ENCODE measurements around the gene NR1H2.

Gene NR1H2

GRCh38 chr19:50401605-50402450 is 25.6 kb downstream of the NR1H2 start:
- no peak for DNase-seq (ENCODE audit: low read depth in 2 of 2, low spot score in 1 of 2)

- no peak for DNase-seq (ENCODE audit: low read depth in 2 of 2, low spot score in 1 of 2)
Measured at GRCh38 chr19:50402544-50403301, 26.5 kb downstream of the NR1H2 start.

- no peak for DNase-seq (ENCODE audit: low read depth in 2 of 2, low spot score in 1 of 2)
Measured at GRCh38 chr19:50406156-50406820, 30.0 kb downstream of the NR1H2 start.

GRCh38 chr19:50406829-50407228 is 30.6 kb downstream of the NR1H2 start:
- DNase-seq (ENCODE audit: low read depth in 2 of 2, low spot score in 1 of 2) = no peak

- DNase-seq (ENCODE audit: low read depth in 2 of 2, low spot score in 1 of 2) = no peak
Measured at GRCh38 chr19:50409347-50409746, 33.1 kb downstream of the NR1H2 start.

GRCh38 chr19:50410109-50410508 is 33.9 kb downstream of the NR1H2 start:
- DNase-seq (ENCODE audit: low read depth in 2 of 2, low spot score in 1 of 2) = no peak

- DNase-seq (ENCODE audit: low read depth in 2 of 2, low spot score in 1 of 2) = no peak
Measured at GRCh38 chr19:50412419-50412818, 36.2 kb downstream of the NR1H2 start.

GRCh38 chr19:50413096-50413495 is 36.8 kb downstream of the NR1H2 start:
- DNase-seq (ENCODE audit: low read depth in 2 of 2, low spot score in 1 of 2) = no peak

GRCh38 chr19:50413531-50413930 is 37.3 kb downstream of the NR1H2 start:
- DNase-seq (ENCODE audit: low read depth in 2 of 2, low spot score in 1 of 2) = no peak

- DNase-seq (ENCODE audit: low read depth in 2 of 2, low spot score in 1 of 2) = peak; percentile 47 to 61
Measured at GRCh38 chr19:50414864-50415660, 38.8 kb downstream of the NR1H2 start.

- peak in 1 of 2 donors; percentile 14 for DNase-seq (ENCODE audit: low read depth in 2 of 2, low spot score in 1 of 2)
Measured at GRCh38 chr19:50415661-50416033, 39.4 kb downstream of the NR1H2 start.

- no peak for DNase-seq (ENCODE audit: low read depth in 2 of 2, low spot score in 1 of 2)
Measured at GRCh38 chr19:50416034-50416977, 40.0 kb downstream of the NR1H2 start.

GRCh38 chr19:50417111-50418081 is 41.1 kb downstream of the NR1H2 start:
- no peak for DNase-seq (ENCODE audit: low read depth in 2 of 2, low spot score in 1 of 2)

GRCh38 chr19:50418176-50419021 is 42.1 kb downstream of the NR1H2 start, which contains the start of gene SPIB:
TSS of gene SPIB (plus strand) at chr19:50418938. CDS start at chr19:50418963, 25 bp downstream.
- no peak for DNase-seq (ENCODE audit: low read depth in 2 of 2, low spot score in 1 of 2)

GRCh38 chr19:50419022-50419579 is 42.8 kb downstream of the NR1H2 start:
- no peak for DNase-seq (ENCODE audit: low read depth in 2 of 2, low spot score in 1 of 2)

- no peak for DNase-seq (ENCODE audit: low read depth in 2 of 2, low spot score in 1 of 2)
Measured at GRCh38 chr19:50419580-50420035, 43.4 kb downstream of the NR1H2 start.

- DNase-seq (ENCODE audit: low read depth in 2 of 2, low spot score in 1 of 2) = no peak
Measured at GRCh38 chr19:50420127-50420526, 43.9 kb downstream of the NR1H2 start.

All from stimulated activated CD8-positive, alpha-beta memory T cell treated with anti-CD3 and anti-CD28 coated beads, Interleukin-4, amount 100 ng/mL, for 4 hours (primary cell).